Measurements from ENCODE around the gene FAM53A.

GRCh38 chr4:1683736-1684505 lies at the start of gene FAM53A:
- TF ChIP-seq, protein P1, sequence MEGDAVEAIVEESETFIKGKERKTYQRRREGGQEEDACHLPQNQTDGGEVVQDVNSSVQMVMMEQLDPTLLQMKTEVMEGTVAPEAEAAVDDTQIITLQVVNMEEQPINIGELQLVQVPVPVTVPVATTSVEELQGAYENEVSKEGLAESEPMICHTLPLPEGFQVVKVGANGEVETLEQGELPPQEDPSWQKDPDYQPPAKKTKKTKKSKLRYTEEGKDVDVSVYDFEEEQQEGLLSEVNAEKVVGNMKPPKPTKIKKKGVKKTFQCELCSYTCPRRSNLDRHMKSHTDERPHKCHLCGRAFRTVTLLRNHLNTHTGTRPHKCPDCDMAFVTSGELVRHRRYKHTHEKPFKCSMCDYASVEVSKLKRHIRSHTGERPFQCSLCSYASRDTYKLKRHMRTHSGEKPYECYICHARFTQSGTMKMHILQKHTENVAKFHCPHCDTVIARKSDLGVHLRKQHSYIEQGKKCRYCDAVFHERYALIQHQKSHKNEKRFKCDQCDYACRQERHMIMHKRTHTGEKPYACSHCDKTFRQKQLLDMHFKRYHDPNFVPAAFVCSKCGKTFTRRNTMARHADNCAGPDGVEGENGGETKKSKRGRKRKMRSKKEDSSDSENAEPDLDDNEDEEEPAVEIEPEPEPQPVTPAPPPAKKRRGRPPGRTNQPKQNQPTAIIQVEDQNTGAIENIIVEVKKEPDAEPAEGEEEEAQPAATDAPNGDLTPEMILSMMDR (conservative IDR thresholded peaks at IDR 0.05; ENCODE audit: low read depth, low read length), result no peak
- TF ChIP-seq EZH2 (IDR thresholded peaks at IDR 0.05; ENCODE audit: borderline replicate concordance, low read depth, low read length, poor library complexity, severe bottlenecking), result no peak
